Osteoblast (primary cell): ENCODE data around the gene GPC5. TPM values are rescaled to one million over a fixed set of nuclear protein-coding genes. Genes with fewer than 3 reads are reported as not detected.

ENCODE experiments used
- DNase-seq: peaks from one replicate; pipeline ENCODE4 v3.0.0; 2011; ENCODE audit warnings: low spot score, mixed read lengths; ENCODE audit not compliant: insufficient read length; ENCODE audit errors: missing footprints
- H2AFZ ChIP-seq: 2 replicates; pipeline ENCODE4 v1.6.0; 2011; ENCODE audit warnings: mild to moderate bottlenecking, low read length
- H3K27ac ChIP-seq: 2 replicates; pipeline ENCODE4 v1.5.1; 2011; ENCODE audit warnings: mild to moderate bottlenecking, low read depth, low read length, moderate library complexity
- H3K27me3 ChIP-seq: 2 replicates; pipeline ENCODE4 v1.6.0; 2012; ENCODE audit warnings: mild to moderate bottlenecking, control low read depth, inconsistent platforms, low read length, moderate library complexity; ENCODE audit not compliant: insufficient read depth
- H3K36me3 ChIP-seq: 2 replicates; pipeline ENCODE4 v1.5.1; 2011; ENCODE audit warnings: mild to moderate bottlenecking, low read length, control low read depth, moderate library complexity; ENCODE audit not compliant: insufficient read depth
- H3K4me1 ChIP-seq: 2 replicates; pipeline ENCODE4 v1.5.1; 2011; ENCODE audit warnings: mild to moderate bottlenecking, low read length, control low read depth, moderate library complexity; ENCODE audit not compliant: insufficient read depth
- H3K4me2 ChIP-seq: 2 replicates; pipeline ENCODE4 v1.6.0; 2011; ENCODE audit warnings: mild to moderate bottlenecking, low read length; ENCODE audit not compliant: insufficient read depth
- H3K4me3 ChIP-seq: fragments of 200-600 bp; sonication (generic); 3 replicates; pipeline ENCODE4 v1.5.1; 2012; ENCODE audit warnings: mild to moderate bottlenecking, low read length, inconsistent platforms; ENCODE audit not compliant: insufficient read depth
- H3K79me2 ChIP-seq: 2 replicates; pipeline ENCODE4 v1.6.0; 2012; ENCODE audit warnings: mild to moderate bottlenecking, low read length, control low read depth, inconsistent platforms; ENCODE audit not compliant: insufficient read depth
- H3K9me3 ChIP-seq: 2 replicates; pipeline ENCODE4 v1.5.1; 2011; ENCODE audit warnings: low read depth, low read length, control low read depth
- H4K20me1 ChIP-seq: 2 replicates; pipeline ENCODE4 v1.6.0; 2012; ENCODE audit warnings: mild to moderate bottlenecking, low read length, control low read depth; ENCODE audit not compliant: insufficient read depth
- CTCF ChIP-seq: IDR thresholded peaks from 2 replicates; pipeline ENCODE4 v1.5.1; 2011; ENCODE audit warnings: mild to moderate bottlenecking, low read depth, low read length, moderate library complexity; ENCODE audit errors: extremely low read depth
- total RNA-seq: library from RNA; depleted of rRNA; stranded (reverse); fragments of >200 nt; gene quantifications from 2 replicates; pipeline ENCODE4 v1.2.3, GENCODE V29; 2012

The GPC5 gene
- total RNA-seq, 1 donor = 0.36 TPM

- Histone ChIP-seq H3K4me3 (no peak overlapping the region), H3K36me3 (no peaks in the 10 kb centered on the region), H3K9me3 (no peaks in the 10 kb centered on the region), H4K20me1 (no peaks in the 10 kb centered on the region), H3K4me2 (no peak overlapping the region), H2AFZ (no peak overlapping the region), H3K79me2 (no peaks in the 10 kb centered on the region), H3K27ac (no peak overlapping the region), H3K27me3 (no peaks in the 10 kb centered on the region), H3K4me1 (no peaks in the 10 kb centered on the region)
- no peak for TF ChIP-seq CTCF
- no peak for DNase-seq
Measured at GRCh38 chr13:92414851-92415250, 1016.4 kb downstream of the GPC5 start.

- no peaks in the 10 kb centered on the region for H3K9me3 ChIP-seq
- no peaks in the 10 kb centered on the region for H3K4me1 ChIP-seq
- no peak overlapping the region for H3K4me3 ChIP-seq
- no peaks in the 10 kb centered on the region for H3K79me2 ChIP-seq
- no peaks in the 10 kb centered on the region for H3K36me3 ChIP-seq
- H3K27ac ChIP-seq = no peak overlapping the region
- no peak overlapping the region for H2AFZ ChIP-seq
- TF ChIP-seq CTCF = no peak
- no peak for DNase-seq
- H3K4me2 ChIP-seq = no peak overlapping the region
- H4K20me1 ChIP-seq = no peaks in the 10 kb centered on the region
- H3K27me3 ChIP-seq = no peaks in the 10 kb centered on the region
Measured at GRCh38 chr13:92415781-92416180, 1017.4 kb downstream of the GPC5 start.

GRCh38 chr13:92418818-92419412, 1020.5 kb downstream of the GPC5 start:
- H4K20me1 ChIP-seq = no peaks in the 10 kb centered on the region
- H3K36me3 ChIP-seq = no peaks in the 10 kb centered on the region
- H3K4me1 ChIP-seq = no peaks in the 10 kb centered on the region
- no peak overlapping the region for H3K27ac ChIP-seq
- H3K4me2 ChIP-seq = no peak overlapping the region
- no peak for TF ChIP-seq CTCF
- no peak overlapping the region for H3K4me3 ChIP-seq
- no peaks in the 10 kb centered on the region for H3K27me3 ChIP-seq
- no peak for DNase-seq
- no peaks in the 10 kb centered on the region for H3K79me2 ChIP-seq
- H3K9me3 ChIP-seq = no peaks in the 10 kb centered on the region
- H2AFZ ChIP-seq = no peak overlapping the region

GRCh38 chr13:92429231-92429630, 1030.8 kb downstream of the GPC5 start:
- Histone ChIP-seq H2AFZ (no peak overlapping the region), H3K9me3 (peaks cover 2% of the 10 kb centered on the region), H3K4me3 (no peak overlapping the region), H3K4me2 (no peak overlapping the region), H3K27ac (no peak overlapping the region), H3K36me3 (no peaks in the 10 kb centered on the region), H3K27me3 (no peaks in the 10 kb centered on the region), H3K4me1 (no peaks in the 10 kb centered on the region), H3K79me2 (no peaks in the 10 kb centered on the region), H4K20me1 (no peaks in the 10 kb centered on the region)
- no peak for TF ChIP-seq CTCF
- no peak for DNase-seq
